Prostate gland (tissue), 2 donors: ENCODE results near the gene CSNK1G2. TPM values are rescaled to one million over a fixed set of nuclear protein-coding genes. Genes with fewer than 3 reads are reported as not detected.

ENCODE experiments used
- DNase-seq: peaks from one replicate; pipeline ENCODE4 v3.0.0-alpha.2; 2019; ENCODE audit warnings: low spot score
- H3K27ac ChIP-seq, 2 donors: fragments of 200-600 bp; sonication (generic); 2 replicates each; pipeline ENCODE4 v1.5.1; 2017 to 2019
- H3K27me3 ChIP-seq: fragments of 200-600 bp; sonication (generic); replicated peaks from 2 replicates; pipeline ENCODE4 v1.5.1; 2019; ENCODE audit not compliant: insufficient read depth
- H3K36me3 ChIP-seq, 2 donors: fragments of 200-600 bp; sonication (generic); 1 replicate in 1 of 2; 2 replicates in 1 of 2; pipeline versions ENCODE4 v1.5.1 to v1.8.1; 2017 to 2019
- H3K4me1 ChIP-seq: fragments of 200-600 bp; sonication (generic); replicated peaks from 2 replicates; pipeline ENCODE4 v1.5.1; 2019
- H3K4me3 ChIP-seq, 2 donors: fragments of 200-600 bp; sonication (generic); 2 replicates each; pipeline ENCODE4 v1.5.1; 2017 to 2019
- H3K9me3 ChIP-seq: fragments of 200-600 bp; sonication (generic); 2 replicates; pipeline ENCODE4 v1.5.1; 2017
- POLR2A ChIP-seq: fragments of 450-650 bp; IDR thresholded peaks from one replicate; pipeline ENCODE4 v1.6.1; 2016; ENCODE audit warnings: antibody characterized with exemption, mild to moderate bottlenecking
- POLR2AphosphoS5 ChIP-seq: sonication (generic); formaldehyde crosslinking; IDR thresholded peaks from one replicate; pipeline ENCODE4 v1.6.1; 2017; ENCODE audit warnings: antibody characterized with exemption
- WGBS: methylation state at CpG from one replicate; pipeline ENCODE4 v1.1.5; 2018; 5-methylcytosine and 5-hydroxymethylcytosine counted together
- intact Hi-C: fragments of 100-400 bp; cut with DNase I; formaldehyde crosslinking; loops from one replicate; pipeline ENCODE4 v1.14.2; 2022
- total RNA-seq, 2 donors: library from RNA; depleted of rRNA; stranded (reverse); fragments of >200 nt; gene quantifications; one replicate each; pipeline ENCODE4 v1.1.0, GENCODE V29; 2016
- TF ChIP-seq, protein P1 (sequence below), 4 experiments: fragments of 200-600 bp in 2 of 4; fragments of 450-650 bp in 2 of 4; sonication (generic) in 2 of 4; IDR thresholded peaks; 1 replicate in 3 of 4; 2 replicates in 1 of 4; pipeline ENCODE4 v1.5.1; 2016 to 2019; ENCODE audit warnings: antibody characterized with exemption in 4 of 4, mild to moderate bottlenecking in 2 of 4, moderate library complexity in 2 of 4

The CSNK1G2 gene
- total RNA-seq, 2 donors from 2014 or later = 56.5 to 107 TPM

DNA sequence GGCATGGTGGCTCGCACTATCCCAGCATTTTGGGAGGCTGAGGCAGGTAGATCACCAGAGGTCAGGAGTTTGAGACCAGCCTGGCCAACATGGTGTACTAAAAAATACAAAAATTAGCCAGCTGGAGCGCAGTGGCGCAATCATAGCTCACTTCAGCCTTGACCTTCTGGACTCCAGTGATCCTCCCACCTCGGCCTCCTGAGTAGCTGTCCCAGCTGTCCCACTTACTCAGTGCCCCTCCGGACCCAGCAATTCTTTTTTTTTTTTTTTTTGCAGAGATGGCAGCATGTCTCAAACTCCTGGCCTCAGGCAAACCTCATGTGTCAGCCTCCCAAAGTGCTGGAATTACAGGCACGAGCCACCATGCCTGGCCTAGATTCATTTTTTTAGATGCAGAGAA is 38.0 kb upstream of the CSNK1G2 start:
- intact Hi-C loops = no loop called here
- TF ChIP-seq, protein P1, sequence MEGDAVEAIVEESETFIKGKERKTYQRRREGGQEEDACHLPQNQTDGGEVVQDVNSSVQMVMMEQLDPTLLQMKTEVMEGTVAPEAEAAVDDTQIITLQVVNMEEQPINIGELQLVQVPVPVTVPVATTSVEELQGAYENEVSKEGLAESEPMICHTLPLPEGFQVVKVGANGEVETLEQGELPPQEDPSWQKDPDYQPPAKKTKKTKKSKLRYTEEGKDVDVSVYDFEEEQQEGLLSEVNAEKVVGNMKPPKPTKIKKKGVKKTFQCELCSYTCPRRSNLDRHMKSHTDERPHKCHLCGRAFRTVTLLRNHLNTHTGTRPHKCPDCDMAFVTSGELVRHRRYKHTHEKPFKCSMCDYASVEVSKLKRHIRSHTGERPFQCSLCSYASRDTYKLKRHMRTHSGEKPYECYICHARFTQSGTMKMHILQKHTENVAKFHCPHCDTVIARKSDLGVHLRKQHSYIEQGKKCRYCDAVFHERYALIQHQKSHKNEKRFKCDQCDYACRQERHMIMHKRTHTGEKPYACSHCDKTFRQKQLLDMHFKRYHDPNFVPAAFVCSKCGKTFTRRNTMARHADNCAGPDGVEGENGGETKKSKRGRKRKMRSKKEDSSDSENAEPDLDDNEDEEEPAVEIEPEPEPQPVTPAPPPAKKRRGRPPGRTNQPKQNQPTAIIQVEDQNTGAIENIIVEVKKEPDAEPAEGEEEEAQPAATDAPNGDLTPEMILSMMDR (IDR thresholded peaks at IDR 0.05) = no peak
- TF ChIP-seq POLR2A (no peak), POLR2AphosphoS5 (no peak)
- Histone ChIP-seq H3K27me3 (no peaks in the 10 kb centered on the region), H3K4me3 (no peak overlapping the region), H3K9me3 (no peaks in the 10 kb centered on the region), H3K4me1 (peaks cover 10% of the 10 kb centered on the region), H3K36me3 (no peaks in the 10 kb centered on the region), H3K27ac (no peak overlapping the region)
- 63% methylated on average over 6 of the region's 6 CpGs for WGBS
- DNase-seq = no peak

DNA sequence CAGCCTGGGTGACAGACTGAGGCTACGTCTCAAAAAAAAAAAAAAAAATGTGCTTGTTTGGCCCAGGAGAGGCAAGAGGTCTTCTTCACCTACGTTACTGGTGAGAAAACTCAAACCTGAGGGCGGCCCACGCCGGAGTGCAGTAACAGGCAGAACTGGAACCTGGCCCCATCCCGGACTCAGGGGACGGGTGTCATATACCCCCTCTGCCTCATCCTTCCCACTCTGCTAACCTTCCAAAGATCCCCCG is 36.2 kb upstream of the CSNK1G2 start:
- no peak for DNase-seq
- H3K4me3 ChIP-seq = peak overlapping the region; percentile 59 to 83
- WGBS = 30% methylated on average over 8 of the region's 8 CpGs

DNA sequence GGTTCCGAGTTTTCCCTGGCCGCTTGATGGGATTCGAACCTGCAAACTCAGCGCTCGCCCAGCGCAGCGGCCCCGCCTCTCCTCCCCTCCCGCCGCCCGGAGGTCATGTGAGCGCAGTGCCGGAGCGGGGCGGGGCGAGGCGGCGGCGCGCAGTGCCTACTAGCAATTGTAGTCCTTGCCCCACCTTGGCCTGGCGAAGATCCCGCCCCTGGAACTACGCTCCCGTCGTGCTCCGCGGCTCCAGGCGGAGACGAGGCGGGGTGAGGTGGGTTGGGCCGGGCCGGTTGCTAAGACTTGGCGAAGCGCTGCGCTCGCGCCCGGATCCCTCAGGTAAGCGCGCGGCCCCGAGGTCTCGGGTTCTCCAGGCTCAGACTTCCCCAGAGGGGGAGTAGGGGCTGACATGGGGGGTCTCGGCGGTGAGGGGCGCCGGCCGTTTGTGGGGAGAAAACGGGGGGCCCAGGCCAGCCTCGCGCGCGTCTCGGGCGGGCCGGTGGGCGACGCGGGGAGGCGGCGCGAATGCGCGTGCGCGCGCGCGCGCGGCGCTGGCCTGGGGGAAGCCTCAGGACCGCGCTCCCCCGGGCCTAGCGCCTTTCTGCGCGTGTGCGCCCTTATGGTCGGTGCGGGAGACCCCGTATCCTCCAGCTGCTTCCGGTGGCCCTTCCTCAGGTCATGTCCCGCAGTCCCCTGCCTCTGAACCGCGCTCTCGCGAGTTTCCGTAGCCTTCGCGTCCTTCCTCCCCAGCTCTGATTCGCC is 35.7 kb upstream of the CSNK1G2 start, which contains the start of the genes ADAT3 and SCAMP4:
Gene ADAT3 (plus strand): TSS at position 290 of the 753 bp plus-strand sequence. CDS start 6,649 bp downstream, outside the sequence.
Gene SCAMP4 (plus strand): TSS at position 290 of the 753 bp plus-strand sequence. CDS start 9,621 bp downstream, outside the sequence.
- DNase-seq = peak; percentile 99
- Histone ChIP-seq H3K27ac (peak within 1 kb of the TSS; percentile 92), H3K4me1 (peaks cover 15% of the 10 kb centered on the region), H3K36me3 (no peaks in the 10 kb centered on the region), H3K9me3 (no peaks in the 10 kb centered on the region), H3K27me3 (no peaks in the 10 kb centered on the region), H3K4me3 (peak within 1 kb of the TSS; percentile 59 to 83)
- under 1% methylated on average over 29 of the region's 92 CpGs for WGBS
- intact Hi-C loops = no loop called here
- TF ChIP-seq, protein P1 (IDR thresholded peaks at IDR 0.05) = peak in 1 of 4 experiments; percentile 37
- TF ChIP-seq POLR2A = peak; percentile 95
- TF ChIP-seq POLR2AphosphoS5 = peak; percentile 96

More for the DNA sequence above, 36.2 kb upstream of the CSNK1G2 start:
- intact Hi-C loops = no loop called here
- TF ChIP-seq, protein P1 (IDR thresholded peaks at IDR 0.05) = no peak
- TF ChIP-seq POLR2AphosphoS5 (no peak), POLR2A (no peak)
- Histone ChIP-seq H3K4me1 (peaks cover 15% of the 10 kb centered on the region), H3K9me3 (no peaks in the 10 kb centered on the region), H3K36me3 (no peaks in the 10 kb centered on the region), H3K27me3 (no peaks in the 10 kb centered on the region), H3K27ac (peak overlapping the region; percentile 92)

DNA sequence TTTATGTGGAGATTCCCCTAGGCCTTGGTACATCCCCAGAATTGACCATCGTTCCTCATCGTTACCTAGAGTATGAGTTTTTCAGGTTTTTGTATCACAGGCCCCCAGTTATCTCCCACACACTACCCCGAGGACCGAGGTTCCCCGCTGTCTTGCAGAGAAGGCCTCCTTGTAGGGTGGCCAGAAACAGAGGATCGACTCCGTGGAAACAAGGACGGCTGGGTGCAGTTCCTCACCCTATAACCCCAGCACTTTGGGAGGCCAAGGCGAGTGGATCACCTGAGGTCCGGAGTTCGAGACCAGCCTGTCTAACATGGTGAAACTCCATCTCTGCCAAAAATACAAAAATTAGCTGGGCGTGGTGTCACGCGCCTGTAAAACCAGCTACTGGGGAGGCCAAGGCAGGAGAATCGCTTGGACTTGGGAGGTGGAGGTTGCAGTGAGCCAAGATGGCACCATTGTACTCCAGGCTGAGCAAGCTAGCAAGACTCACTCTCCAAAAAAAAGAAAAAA is 35.1 kb upstream of the CSNK1G2 start:
- TF ChIP-seq, protein P1 (IDR thresholded peaks at IDR 0.05) = no peak
- H3K4me3 ChIP-seq = peak overlapping the region; percentile 59 to 83
- H3K27me3 ChIP-seq = no peaks in the 10 kb centered on the region
- H3K9me3 ChIP-seq = no peaks in the 10 kb centered on the region
- intact Hi-C loops = no loop called here
- peak overlapping the region; percentile 92 for H3K27ac ChIP-seq
- H3K36me3 ChIP-seq = no peaks in the 10 kb centered on the region
- no peak for DNase-seq
- peaks cover 15% of the 10 kb centered on the region for H3K4me1 ChIP-seq
- 64% methylated on average over 15 of the region's 15 CpGs for WGBS
